Head of caudate nucleus (tissue), 42 donors: ENCODE data around the gene CRYBA4.
"Not testable (repeated sequence)": the region's sequence is repeated elsewhere in the genome, so short reads cannot be mapped to it uniquely, and the experiment has no call there.

ENCODE experiments used
- DNase-seq, 42 donors: peaks; one replicate each; pipeline versions ENCODE4 v3.0.0 to v3.0.0-alpha.2; 2020 to 2021; ENCODE audit warnings: mixed read lengths in 7 of 42
- intact Hi-C: fragments of 100-400 bp; cut with DNase I; formaldehyde crosslinking; loops from one replicate; pipeline ENCODE4 v1.15.0; 2022

Gene CRYBA4

GRCh38 chr22:26589845-26590736 lies 31.7 kb upstream of the CRYBA4 start, which contains the start of gene TPST2:
Gene TPST2 (minus strand): TSS chr22:26590132. CDS start chr22:26541630, 48,502 bp downstream.
- intact Hi-C loops, result loop anchor here (10.0 kb wide), 1 partner anchor 75 kb away; the partner anchor contains the start of gene TFIP11
- DNase-seq, result peak; percentile 25 to 91 (median 79)

- no peak for DNase-seq
- intact Hi-C loops, result no loop called here
Observed at GRCh38 chr22:26592421-26592891, 29.3 kb upstream of the CRYBA4 start.

- intact Hi-C loops, result no loop called here
- DNase-seq, result no peak
Observed at GRCh38 chr22:26593763-26594162, 28.0 kb upstream of the CRYBA4 start.

GRCh38 chr22:26597026-26597425 lies 24.7 kb upstream of the CRYBA4 start:
- intact Hi-C loops, result no loop called here
- DNase-seq, result no peak

GRCh38 chr22:26597480-26597879 lies 24.3 kb upstream of the CRYBA4 start:
- no peak for DNase-seq
- intact Hi-C loops, result no loop called here

- intact Hi-C loops, result no loop called here
- no peak for DNase-seq
Observed at GRCh38 chr22:26599505-26599904, 22.3 kb upstream of the CRYBA4 start.

GRCh38 chr22:26601726-26602125 lies 20.0 kb upstream of the CRYBA4 start:
- intact Hi-C loops, result no loop called here
- DNase-seq, result no peak

- DNase-seq, result no peak
- intact Hi-C loops, result no loop called here
Observed at GRCh38 chr22:26602127-26602526, 19.6 kb upstream of the CRYBA4 start.

- intact Hi-C loops, result no loop called here
Observed at GRCh38 chr22:26604368-26604767, 17.4 kb upstream of the CRYBA4 start.

GRCh38 chr22:26606611-26607010 lies 15.2 kb upstream of the CRYBA4 start:
- intact Hi-C loops, result no loop called here

More at GRCh38 chr22:26604368-26604767, 17.4 kb upstream of the CRYBA4 start:
- no peak for DNase-seq

GRCh38 chr22:26608129-26608528 lies 13.6 kb upstream of the CRYBA4 start:
- intact Hi-C loops, result no loop called here
- no peak for DNase-seq

More at GRCh38 chr22:26606611-26607010, 15.2 kb upstream of the CRYBA4 start:
- DNase-seq, result peak in 2 of 42 donors; percentile 3 to 13

- intact Hi-C loops, result no loop called here
- no peak for DNase-seq
Observed at GRCh38 chr22:26609287-26609686, 12.5 kb upstream of the CRYBA4 start.

- intact Hi-C loops, result no loop called here
- DNase-seq, result peak in 33 of 42 donors; percentile 13 to 63 (median 37)
Observed at GRCh38 chr22:26610072-26610958, 11.4 kb upstream of the CRYBA4 start.

- intact Hi-C loops, result no loop called here
- DNase-seq, result no peak
Observed at GRCh38 chr22:26610996-26611395, 10.8 kb upstream of the CRYBA4 start.

- intact Hi-C loops, result no loop called here
- no peak for DNase-seq
Observed at GRCh38 chr22:26612652-26613051, 9.1 kb upstream of the CRYBA4 start.

GRCh38 chr22:26613753-26614152 lies 8.0 kb upstream of the CRYBA4 start:
- DNase-seq, intact Hi-C loops: not testable (repeated sequence)

GRCh38 chr22:26614322-26614721 lies 7.4 kb upstream of the CRYBA4 start:
- DNase-seq, result no peak
- intact Hi-C loops, result no loop called here

- no peak for DNase-seq
- intact Hi-C loops, result no loop called here
Observed at GRCh38 chr22:26615149-26615548, 6.6 kb upstream of the CRYBA4 start.

- intact Hi-C loops, result no loop called here
- DNase-seq, result no peak
Observed at GRCh38 chr22:26615830-26616435, 5.8 kb upstream of the CRYBA4 start.
